NCI-H2196 (cell line): ENCODE results near the gene EXO5.
"Not testable (repeated sequence)": the region's sequence is repeated elsewhere in the genome, so short reads cannot be mapped to it uniquely, and the experiment has no call there.

Experiments used
- DNase-seq: peaks from one replicate; lab custom pipeline; 2025; ENCODE audit not compliant: unreplicated experiment; lab: John Stamatoyannopoulos, UW

EXO5 gene

GRCh38 chr1:40546957-40547356 is 38.4 kb downstream of the EXO5 start:
- DNase-seq = no peak

- DNase-seq = no peak
Measured at GRCh38 chr1:40553017-40553416, 44.5 kb downstream of the EXO5 start.

DNA sequence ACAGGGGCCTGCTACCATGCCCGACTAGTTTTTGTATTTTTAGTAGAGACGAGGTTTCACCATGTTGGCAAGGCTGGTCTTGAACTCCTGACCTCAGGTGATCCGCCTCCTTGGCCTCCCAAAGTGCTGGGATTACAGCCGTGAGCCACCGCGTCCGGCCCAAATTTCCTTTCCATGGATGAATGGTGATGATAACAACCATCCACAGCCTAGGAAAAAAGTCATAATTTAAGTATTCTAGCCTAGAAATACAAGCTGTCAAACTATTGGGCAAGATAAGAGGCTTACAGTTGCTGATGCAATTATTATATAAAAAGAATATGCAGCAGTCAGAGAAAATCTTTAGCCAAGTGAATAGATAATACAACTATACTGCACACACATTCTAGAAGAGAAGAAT is 46.2 kb downstream of the EXO5 start:
- DNase-seq = not testable (repeated sequence)

- no peak for DNase-seq
Measured at GRCh38 chr1:40556121-40556520, 47.6 kb downstream of the EXO5 start.

DNA sequence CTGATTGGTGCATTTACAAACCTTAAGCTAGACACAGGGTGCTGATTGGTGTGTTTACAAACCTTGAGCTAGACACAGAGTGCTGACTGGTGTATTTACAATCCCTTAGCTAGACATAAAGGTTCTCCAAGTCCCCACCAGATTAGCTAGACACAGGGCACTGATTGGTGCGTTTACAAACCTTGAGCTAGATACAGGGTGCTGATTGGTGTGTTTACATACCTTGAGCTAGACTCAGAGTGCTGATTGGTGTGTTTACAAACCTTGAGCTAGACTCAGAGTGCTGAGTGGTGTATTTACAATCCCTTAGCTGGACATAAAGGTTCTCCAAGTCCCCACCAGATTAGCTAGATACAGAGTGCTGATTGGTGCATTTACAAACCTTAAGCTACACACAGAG is 49.7 kb downstream of the EXO5 start:
- DNase-seq = not testable (repeated sequence)

- no peak for DNase-seq
Measured at GRCh38 chr1:40562185-40562584, 53.6 kb downstream of the EXO5 start.

DNA sequence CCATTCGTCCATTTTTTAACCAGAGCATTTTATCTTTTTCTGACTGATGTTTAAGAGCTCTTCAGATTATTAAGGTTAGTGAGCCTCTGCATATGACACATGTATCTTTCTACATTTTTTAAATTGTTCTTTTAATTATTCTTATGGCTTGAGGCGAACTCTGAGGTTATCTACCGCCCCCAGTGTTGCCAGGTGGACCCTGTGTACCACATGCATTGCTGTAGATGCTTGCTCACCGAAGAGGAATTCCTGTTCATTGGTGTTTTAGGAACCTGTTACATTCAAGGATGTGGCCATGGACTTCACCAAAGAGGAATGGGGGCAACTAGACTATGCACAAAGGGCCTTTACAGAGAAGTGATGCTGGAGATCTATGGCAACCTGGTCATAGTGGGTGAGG is 54.7 kb downstream of the EXO5 start:
- no peak for DNase-seq

DNA sequence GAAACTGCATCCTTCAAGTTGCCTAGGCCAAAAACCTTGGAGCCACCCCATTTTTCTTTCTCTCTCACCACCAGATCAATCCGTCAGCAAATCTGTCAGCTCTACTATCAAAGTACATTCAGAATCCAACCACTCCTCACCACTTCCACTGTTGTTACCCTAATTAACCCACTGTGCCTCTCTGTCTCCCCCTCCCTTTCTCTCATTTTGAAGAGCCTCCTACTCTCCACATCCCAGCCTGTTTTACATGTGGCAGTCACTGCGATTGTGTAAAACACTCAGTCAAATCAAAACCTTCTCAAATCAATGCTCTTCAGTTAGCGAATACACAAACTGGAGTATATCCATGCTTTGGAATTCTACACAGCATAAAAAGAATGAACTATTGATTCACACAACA is 55.9 kb downstream of the EXO5 start:
- DNase-seq = no peak

DNA sequence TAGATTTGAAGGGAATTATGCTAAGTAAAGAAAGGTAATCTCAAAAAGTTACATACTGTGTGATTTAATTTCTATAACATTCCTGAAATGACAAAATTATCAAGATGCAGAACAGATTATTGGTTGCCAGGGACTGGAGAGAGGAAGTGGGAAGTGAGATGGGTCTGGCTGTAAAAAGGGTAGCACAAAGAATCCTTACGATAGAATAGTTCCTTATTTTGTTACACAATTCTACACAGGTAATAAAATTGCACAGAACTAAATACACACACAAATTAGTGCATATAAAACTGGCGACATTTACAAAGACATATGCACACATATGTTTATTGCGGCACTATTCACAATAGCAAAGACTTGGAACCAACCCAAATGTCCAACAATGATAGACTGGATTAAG is 56.3 kb downstream of the EXO5 start:
- DNase-seq = no peak
